GM12878 (cell line): ENCODE data around the gene BRF1. TPM values are rescaled to one million over a fixed set of nuclear protein-coding genes. Genes with fewer than 3 reads are reported as not detected.

Experiments used
- ATAC-seq: fragments of 200-7000 bp; cut with Tn5 transposase; 3 replicates; pipeline ENCODE4 v1.9.1; 2020; ENCODE audit warnings: mild to moderate bottlenecking, moderate library complexity
- BruUV-seq: library from RNA; stranded (reverse); fragments of 400-500 nt; replicated peaks from 2 replicates; lab custom pipeline; 2021; lab: Mats Ljungman, UMichigan
- CTCF ChIA-PET: fragments of 300-600 bp; sonication (Branson Sonifier 250); formaldehyde crosslinking; extraction: SDS; loops from one replicate; lab custom pipeline; 2021; ENCODE audit warnings: inconsistent platforms; lab: Yijun Ruan, JAX
- POLR2A ChIA-PET: fragments of 350-600 bp; formaldehyde crosslinking; extraction: SDS; loops from one replicate; lab custom pipeline; 2021; ENCODE audit warnings: inconsistent platforms; lab: Charles Lee
- RAD21 ChIA-PET: fragments of 300-600 bp; sonication (Branson Sonifier 250); formaldehyde crosslinking; loops from one replicate; lab custom pipeline; 2023; ENCODE audit warnings: antibody characterized with exemption; ENCODE audit not compliant: unreplicated experiment; lab: Charles Lee
- SMC1A ChIA-PET: fragments of 300-600 bp; sonication (Branson Sonifier 250); formaldehyde crosslinking; loops from one replicate; lab custom pipeline; 2023; ENCODE audit not compliant: unreplicated experiment, uncharacterized antibody; lab: Charles Lee
- DNase-seq: peaks from one replicate; pipeline ENCODE4 v3.0.0-alpha.2; 2011; ENCODE audit warnings: low read depth, low spot score
- FAIRE-seq: peaks from 3 replicates; lab custom pipeline; 2011; peaks lifted over from hg19 to GRCh38; lab: Jason Lieb, UNC
- H2AFZ ChIP-seq: 2 replicates; pipeline ENCODE4 v1.6.0; 2011; ENCODE audit warnings: low read depth, low read length, control low read depth; ENCODE audit not compliant: control insufficient read depth
- H3K27ac ChIP-seq: 2 replicates; pipeline ENCODE4 v1.5.1; 2011; ENCODE audit warnings: control low read depth; ENCODE audit not compliant: control insufficient read depth, insufficient read depth
- H3K27me3 ChIP-seq, 2 experiments: replicated peaks in 1 of 2; 2 replicates each; pipeline versions ENCODE4 v1.6.0 to v1.6.1; 2011; ENCODE audit warnings: low read length in 1 of 2; ENCODE audit not compliant: control insufficient read depth in 2 of 2, insufficient read depth in 2 of 2
- H3K36me3 ChIP-seq, 2 experiments: 2 replicates each; pipeline ENCODE4 v1.5.1; 2011; ENCODE audit warnings: low read length in 1 of 2; ENCODE audit not compliant: control insufficient read depth in 2 of 2, insufficient read depth in 2 of 2
- H3K4me1 ChIP-seq: 2 replicates; pipeline ENCODE4 v1.6.1; 2011; ENCODE audit warnings: mild to moderate bottlenecking, low read length, moderate library complexity, mixed read lengths; ENCODE audit not compliant: control insufficient read depth, insufficient read depth
- H3K4me2 ChIP-seq: 2 replicates; pipeline ENCODE4 v1.6.0; 2011; ENCODE audit warnings: control low read depth; ENCODE audit not compliant: control insufficient read depth, insufficient read depth
- H3K4me3 ChIP-seq: fragments of 200-600 bp; sonication (generic); 2 replicates; pipeline ENCODE4 v1.5.1; 2016
- H3K79me2 ChIP-seq: 2 replicates; pipeline ENCODE4 v1.6.0; 2011; ENCODE audit warnings: low read length; ENCODE audit not compliant: control insufficient read depth, insufficient read depth
- H3K9ac ChIP-seq: 2 replicates; pipeline ENCODE4 v1.8.0; 2011; ENCODE audit warnings: low read length, control low read depth, mixed read lengths; ENCODE audit not compliant: control insufficient read depth, insufficient read depth
- H3K9me3 ChIP-seq: replicated peaks from 3 replicates; pipeline ENCODE4 v1.5.1; 2011; ENCODE audit warnings: mild to moderate bottlenecking, low read length; ENCODE audit not compliant: control insufficient read depth, insufficient read depth
- H4K20me1 ChIP-seq: 2 replicates; pipeline ENCODE4 v1.6.0; 2011; ENCODE audit not compliant: control insufficient read depth, insufficient read depth
- CBX3 ChIP-seq: fragments of 200-600 bp; sonication (generic); IDR thresholded peaks from 2 replicates; pipeline ENCODE4 v1.6.1; 2016; ENCODE audit warnings: low read depth, borderline replicate concordance
- CHD4 ChIP-seq: fragments of 200-600 bp; sonication (generic); IDR thresholded peaks from 2 replicates; pipeline ENCODE4 v1.6.1; 2016; ENCODE audit warnings: mild to moderate bottlenecking
- CREB1 ChIP-seq: IDR thresholded peaks from 2 replicates; pipeline ENCODE4 v1.6.1; 2012; ENCODE audit warnings: low read depth, mild to moderate bottlenecking, inconsistent platforms
- CUX1 ChIP-seq: IDR thresholded peaks from 2 replicates; pipeline ENCODE4 v1.6.1; 2012; ENCODE audit warnings: improper control_type of control experiment, low read depth, low read length; ENCODE audit not compliant: insufficient replicate concordance
- IKZF1 ChIP-seq: fragments of 450-650 bp; conservative IDR thresholded peaks from 2 replicates; pipeline ENCODE4 v1.6.1; 2017; ENCODE audit warnings: antibody characterized with exemption, mild to moderate bottlenecking
- IKZF2 ChIP-seq, 2 experiments: fragments of 450-650 bp; IDR thresholded peaks; 2 replicates each; pipeline ENCODE4 v1.6.1; 2017; ENCODE audit warnings: mild to moderate bottlenecking in 2 of 2, moderate library complexity in 2 of 2
- JUND ChIP-seq: IDR thresholded peaks from 2 replicates; pipeline ENCODE4 v1.6.1; 2012; ENCODE audit warnings: low read depth, mild to moderate bottlenecking, low read length, improper control_type of control experiment, moderate library complexity
- MLLT1 ChIP-seq: fragments of 450-650 bp; IDR thresholded peaks from 2 replicates; pipeline ENCODE4 v1.6.1; 2016; ENCODE audit warnings: mild to moderate bottlenecking
- NRF1 ChIP-seq: conservative IDR thresholded peaks from 2 replicates; pipeline ENCODE4 v1.6.1; 2011; ENCODE audit warnings: mild to moderate bottlenecking, low read depth, low read length, improper control_type of control experiment
- POLR2AphosphoS2 ChIP-seq: IDR thresholded peaks from 2 replicates; pipeline ENCODE4 v1.6.1; 2011; ENCODE audit warnings: low read depth, mild to moderate bottlenecking, low read length, improper control_type of control experiment, moderate library complexity
- PRDM15 ChIP-seq: fragments of 450-650 bp; formaldehyde crosslinking; IDR thresholded peaks from 2 replicates; pipeline ENCODE4 v1.4.0; 2020; ENCODE audit warnings: mild to moderate bottlenecking, moderate library complexity
- RBBP5 ChIP-seq: fragments of 200-600 bp; sonication (generic); conservative IDR thresholded peaks from 2 replicates; pipeline ENCODE4 v1.6.1; 2016
- RELA ChIP-seq: fragments of 450-650 bp; IDR thresholded peaks from 2 replicates; pipeline ENCODE4 v1.8.0; 2014; ENCODE audit warnings: borderline replicate concordance; ENCODE audit not compliant: partially characterized antibody
- RUNX3 ChIP-seq: IDR thresholded peaks from 2 replicates; pipeline ENCODE4 v1.6.1; 2012; ENCODE audit warnings: low read length, inconsistent platforms
- YBX1 ChIP-seq: fragments of 450-650 bp; IDR thresholded peaks from 2 replicates; pipeline ENCODE4 v1.6.1; 2016; ENCODE audit warnings: antibody characterized with exemption
- ZNF24 ChIP-seq: fragments of 450-650 bp; IDR thresholded peaks from 2 replicates; pipeline ENCODE4 v1.6.1; 2017; ENCODE audit warnings: antibody characterized with exemption, mild to moderate bottlenecking
- WGBS: methylation state at CpG from one replicate; pipeline ENCODE4 v1.1.6; 2016; ENCODE audit warnings: low lambda C conversion rate; ENCODE audit not compliant: insufficient replicate concordance, insufficient coverage; ENCODE audit errors: missing lambda C conversion rate; 5-methylcytosine and 5-hydroxymethylcytosine counted together
- in situ Hi-C: fragments of 300-500 bp; cut with MboI; formaldehyde crosslinking; loops from 9 replicates; pipeline ENCODE4 v1.14.3; 2018; ENCODE audit warnings: mixed read lengths
- intact Hi-C: fragments of 100-400 bp; cut with micrococcal nuclease; formaldehyde crosslinking; loops from one replicate; pipeline ENCODE4 v1.14.2; 2022; ENCODE audit not compliant: unreplicated experiment
- polyA plus RNA-seq, 11 experiments: library from polyadenylated mRNA; depleted of rRNA in 4 of 11; unstranded in 6 of 11; stranded (reverse) in 5 of 11; fragments of >200 nt; fragmentation: Nextera tagmentation in 4 of 11; fragmentation: Illumina TruSeq in 1 of 11; extraction: Ambion mirVana in 4 of 11; extraction: Trizol in 1 of 11; gene quantifications; 1 replicate in 1 of 11; 2 replicates in 10 of 11; pipeline versions ENCODE4 v1.2.1 to v1.2.3, GENCODE V29; 2011 to 2016; ENCODE audit warnings: inconsistent platforms in 2 of 11, missing spikeins in 2 of 11, low read depth in 1 of 11
- total RNA-seq, 4 experiments: library from RNA; depleted of rRNA in 3 of 4; stranded (reverse); fragments of >200 nt in 3 of 4; fragmentation: Illumina TruSeq in 1 of 4; extraction: Trizol in 1 of 4; gene quantifications; 2 replicates each; pipeline versions ENCODE4 v1.2.1 to v1.2.3, GENCODE V29; 2013 to 2021

The BRF1 gene
- total and polyA plus RNA-seq, 10 of the 15 experiments (the other 5 are each of a cell fraction or from before 2014, with no cell fraction given): 0.21 to 33.5 (median 10.7) TPM

- POLR2A ChIA-PET: no interaction called here
- no TSS peak for BruUV-seq
- RAD21 ChIA-PET: no interaction called here
- H3K79me2 ChIP-seq: no peaks in the 10 kb centered on the region
- FAIRE-seq: no peak
- H3K27me3 ChIP-seq: no peaks in the 10 kb centered on the region
- no peak for ATAC-seq
- no peak for TF ChIP-seq PRDM15 (CRISPR knock-in tag)
- no peak for TF ChIP-seq JUND
- no peak for TF ChIP-seq CREB1
- TF ChIP-seq CBX3: no peak
- TF ChIP-seq YBX1: no peak
- TF ChIP-seq CHD4: no peak
- no peak for TF ChIP-seq RELA
- TF ChIP-seq RBBP5: no peak
- TF ChIP-seq MLLT1: no peak
- TF ChIP-seq CUX1: no peak
- TF ChIP-seq RUNX3: no peak
- TF ChIP-seq POLR2AphosphoS2: no peak
- no peak for TF ChIP-seq IKZF1
- TF ChIP-seq NRF1: no peak
- TF ChIP-seq ZNF24: no peak
- no peak for TF ChIP-seq IKZF2 (IDR thresholded peaks at IDR 0.05)
- TF ChIP-seq, all 136 proteins: peak for 0
- DNase-seq: no peak
- in situ Hi-C loops: no loop called here
- no peaks in the 10 kb centered on the region for H3K9me3 ChIP-seq
- intact Hi-C loops: no loop called here
- SMC1A ChIA-PET: no interaction called here
- CTCF ChIA-PET: interaction anchor here (1.1 kb wide), 1 partner anchor 223 kb away, joined by 3 read pairs; no protein-coding TSS in a partner anchor
- H3K4me2 ChIP-seq: no peak overlapping the region
- H3K4me3 ChIP-seq: no peak overlapping the region
- H3K9ac ChIP-seq: no peak overlapping the region
- H2AFZ ChIP-seq: no peak overlapping the region
- H3K27ac ChIP-seq: no peak overlapping the region
- H4K20me1 ChIP-seq: no peaks in the 10 kb centered on the region; the same call in 1 of the 2 replicates
- peaks cover 9% of the 10 kb centered on the region for H3K4me1 ChIP-seq
- peaks cover 0 to 14% of the 10 kb centered on the region in 2 experiments; a peak in 3 of 4 replicates for H3K36me3 ChIP-seq
- whole genome bisulfite sequencing: 72% methylated on average over 14 of the region's 15 CpGs
Measured at GRCh38 chr14:105257464-105257863, 43.3 kb downstream of the BRF1 start.
